ENCODE results near the gene NOL9.

DNA sequence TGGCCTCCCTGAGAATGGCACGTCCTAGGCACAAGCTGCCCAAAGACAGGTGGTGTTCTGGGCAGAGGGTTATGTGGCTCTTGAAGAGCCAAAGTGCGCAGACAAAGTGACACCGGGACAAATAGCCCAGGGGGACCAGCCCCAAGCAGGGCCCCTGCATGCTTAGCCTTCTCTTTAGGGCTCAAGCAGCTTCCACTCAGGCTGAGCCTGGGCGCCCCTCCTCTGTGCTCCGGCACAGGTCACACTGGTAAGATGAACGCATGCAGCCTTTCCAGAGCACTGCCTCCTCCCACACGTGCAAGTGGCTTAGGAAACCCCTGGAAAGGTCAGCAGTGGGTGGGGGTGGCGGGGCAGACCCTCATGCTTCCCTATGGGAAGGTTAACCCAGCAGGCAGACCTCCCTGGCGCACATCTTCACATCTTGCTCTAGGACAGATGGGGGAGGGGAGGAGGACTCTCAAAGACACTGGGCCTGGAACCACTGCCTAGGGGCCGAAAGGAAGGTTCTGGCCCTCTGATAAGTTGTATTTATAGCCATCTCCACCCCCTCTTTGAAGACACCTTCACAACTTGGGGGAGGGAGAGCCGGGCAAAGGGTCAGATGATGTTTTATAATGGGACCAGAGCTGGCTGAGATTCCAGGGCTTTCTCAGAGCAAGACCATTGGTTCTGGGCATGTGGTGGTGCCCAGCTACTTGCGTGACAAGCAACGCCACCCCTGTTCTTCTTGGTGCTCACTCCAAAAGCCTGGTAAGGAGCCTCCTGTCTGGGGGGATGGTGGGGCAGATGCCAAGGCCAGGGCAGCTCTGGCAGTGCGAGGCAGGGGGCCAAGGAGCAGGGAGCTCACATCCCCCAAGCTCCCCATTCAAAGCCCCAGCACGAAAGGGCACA lies 42.8 kb upstream of the NOL9 start:
- no peak for TF ChIP-seq ZFX (IDR thresholded peaks at IDR 0.05)
- TF ChIP-seq, protein P1, sequence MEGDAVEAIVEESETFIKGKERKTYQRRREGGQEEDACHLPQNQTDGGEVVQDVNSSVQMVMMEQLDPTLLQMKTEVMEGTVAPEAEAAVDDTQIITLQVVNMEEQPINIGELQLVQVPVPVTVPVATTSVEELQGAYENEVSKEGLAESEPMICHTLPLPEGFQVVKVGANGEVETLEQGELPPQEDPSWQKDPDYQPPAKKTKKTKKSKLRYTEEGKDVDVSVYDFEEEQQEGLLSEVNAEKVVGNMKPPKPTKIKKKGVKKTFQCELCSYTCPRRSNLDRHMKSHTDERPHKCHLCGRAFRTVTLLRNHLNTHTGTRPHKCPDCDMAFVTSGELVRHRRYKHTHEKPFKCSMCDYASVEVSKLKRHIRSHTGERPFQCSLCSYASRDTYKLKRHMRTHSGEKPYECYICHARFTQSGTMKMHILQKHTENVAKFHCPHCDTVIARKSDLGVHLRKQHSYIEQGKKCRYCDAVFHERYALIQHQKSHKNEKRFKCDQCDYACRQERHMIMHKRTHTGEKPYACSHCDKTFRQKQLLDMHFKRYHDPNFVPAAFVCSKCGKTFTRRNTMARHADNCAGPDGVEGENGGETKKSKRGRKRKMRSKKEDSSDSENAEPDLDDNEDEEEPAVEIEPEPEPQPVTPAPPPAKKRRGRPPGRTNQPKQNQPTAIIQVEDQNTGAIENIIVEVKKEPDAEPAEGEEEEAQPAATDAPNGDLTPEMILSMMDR (conservative IDR thresholded peaks at IDR 0.05), result no peak
